Ecto neural progenitor cell (in vitro differentiated cells): ENCODE results near the gene KIDINS220.

Experiments
- DNase-seq: peaks from one replicate; pipeline ENCODE4 v3.0.0-alpha.2; 2018; ENCODE audit warnings: low spot score

The KIDINS220 gene

GRCh38 chr2:8805278-8806210 lies 31.9 kb downstream of the KIDINS220 start:
- DNase-seq: no peak

DNA sequence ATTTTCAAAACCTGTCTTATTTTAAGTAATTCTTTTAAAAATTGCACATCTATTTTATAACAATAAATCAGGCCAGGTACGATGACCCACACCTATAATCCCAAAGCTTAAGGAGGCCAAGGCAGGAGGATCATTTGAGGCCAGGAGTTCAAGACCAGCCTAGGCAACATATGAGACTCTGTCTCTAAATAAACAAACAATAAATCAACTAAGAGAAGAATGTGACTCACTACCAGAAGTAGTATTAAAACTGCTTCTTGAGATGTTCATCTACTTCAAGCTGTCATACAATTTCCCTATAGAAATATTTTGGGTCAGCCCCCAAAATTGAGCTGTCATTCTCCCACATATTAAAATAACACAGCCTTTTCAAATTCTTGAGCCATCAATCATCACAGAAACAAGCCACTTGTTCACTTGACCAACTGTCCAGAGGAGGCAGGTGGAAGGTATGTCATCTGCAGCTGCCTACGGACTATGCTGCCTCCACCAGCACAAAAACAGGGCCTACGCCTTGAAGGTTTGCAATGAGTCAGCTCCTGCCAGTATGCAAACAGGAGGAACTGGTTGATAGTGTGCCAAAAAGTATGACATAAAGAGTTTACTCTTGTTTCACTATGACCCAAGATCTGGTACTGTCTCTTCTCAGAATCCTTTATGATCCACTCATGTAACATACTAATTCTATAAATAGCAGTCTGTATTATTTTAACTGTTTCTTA lies 33.6 kb downstream of the KIDINS220 start:
- no peak for DNase-seq

DNA sequence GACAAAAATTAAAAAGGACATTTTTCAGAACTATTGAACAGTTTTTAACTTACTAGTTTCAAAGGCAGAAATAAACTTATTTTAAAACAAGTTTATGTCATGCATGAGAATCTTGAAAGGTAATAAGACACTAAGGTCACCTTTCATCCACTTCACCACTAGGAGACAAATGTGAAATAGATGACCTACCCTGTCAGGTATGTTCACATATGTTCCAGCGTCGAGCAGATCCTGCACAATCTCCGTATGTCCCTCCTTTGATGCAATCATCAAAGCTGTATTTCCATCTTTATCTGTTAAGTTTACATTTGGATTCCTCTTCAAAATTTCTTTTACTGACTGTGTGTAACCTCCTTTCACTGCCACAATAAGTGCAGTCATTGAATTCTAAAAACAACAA lies 34.7 kb downstream of the KIDINS220 start:
- DNase-seq: no peak

DNA sequence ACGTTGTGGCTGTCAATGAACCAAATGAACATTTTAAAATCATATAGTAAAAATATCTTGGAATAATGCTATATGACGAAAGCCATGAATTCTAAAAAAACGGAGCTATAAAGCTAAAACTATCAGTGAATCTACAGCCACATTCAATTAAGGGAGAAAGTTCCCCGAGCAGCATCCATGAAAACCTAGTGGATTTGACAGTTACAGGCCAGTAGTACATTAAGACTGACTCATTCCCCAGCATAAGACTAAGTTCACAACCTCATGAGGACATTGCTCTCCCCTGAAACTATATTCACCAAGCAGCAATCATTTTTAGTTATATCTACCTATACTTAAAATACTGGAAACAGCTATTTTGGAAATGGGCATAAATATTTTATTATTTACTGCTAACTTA lies 36.6 kb downstream of the KIDINS220 start:
- DNase-seq: no peak

DNA sequence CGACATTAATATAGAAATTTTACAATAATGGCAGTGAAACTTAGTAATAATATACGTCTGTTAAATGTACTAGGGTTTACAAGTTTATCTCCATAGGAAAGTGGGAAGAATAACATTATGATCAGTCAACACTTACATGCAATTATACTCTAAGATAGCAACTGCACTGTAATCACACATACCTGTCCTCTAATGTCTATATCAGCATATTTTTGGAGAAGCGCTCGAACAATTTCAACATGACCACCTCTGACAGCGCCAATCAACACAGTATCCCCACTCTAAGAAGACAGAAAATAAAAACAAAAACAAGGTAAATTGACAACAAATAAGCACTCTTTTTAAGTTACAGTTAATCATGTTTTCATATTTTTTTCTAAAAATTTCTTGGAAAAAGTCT lies 37.2 kb downstream of the KIDINS220 start:
- no peak for DNase-seq

GRCh38 chr2:8799004-8799403 lies 38.4 kb downstream of the KIDINS220 start:
- DNase-seq: no peak

GRCh38 chr2:8798393-8798792 lies 39.0 kb downstream of the KIDINS220 start:
- no peak for DNase-seq

DNA sequence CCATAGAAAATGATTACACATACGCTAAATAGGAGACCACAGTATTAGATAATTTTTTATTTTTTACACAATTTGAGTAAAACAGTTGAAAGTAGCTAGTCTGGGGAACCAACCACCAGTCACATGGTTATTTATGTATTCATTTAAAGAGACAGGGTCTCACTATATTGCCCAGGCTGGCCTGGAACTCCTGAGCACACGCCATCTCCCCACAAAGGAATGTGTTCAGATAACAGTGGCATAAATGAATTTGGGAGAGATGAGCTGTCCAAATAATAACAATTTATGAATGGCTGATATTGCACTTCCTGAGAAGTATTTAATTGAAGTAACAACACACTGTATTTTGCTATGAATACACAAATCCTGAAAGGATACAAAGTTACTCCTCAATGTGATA lies 39.7 kb downstream of the KIDINS220 start:
- DNase-seq: no peak

DNA sequence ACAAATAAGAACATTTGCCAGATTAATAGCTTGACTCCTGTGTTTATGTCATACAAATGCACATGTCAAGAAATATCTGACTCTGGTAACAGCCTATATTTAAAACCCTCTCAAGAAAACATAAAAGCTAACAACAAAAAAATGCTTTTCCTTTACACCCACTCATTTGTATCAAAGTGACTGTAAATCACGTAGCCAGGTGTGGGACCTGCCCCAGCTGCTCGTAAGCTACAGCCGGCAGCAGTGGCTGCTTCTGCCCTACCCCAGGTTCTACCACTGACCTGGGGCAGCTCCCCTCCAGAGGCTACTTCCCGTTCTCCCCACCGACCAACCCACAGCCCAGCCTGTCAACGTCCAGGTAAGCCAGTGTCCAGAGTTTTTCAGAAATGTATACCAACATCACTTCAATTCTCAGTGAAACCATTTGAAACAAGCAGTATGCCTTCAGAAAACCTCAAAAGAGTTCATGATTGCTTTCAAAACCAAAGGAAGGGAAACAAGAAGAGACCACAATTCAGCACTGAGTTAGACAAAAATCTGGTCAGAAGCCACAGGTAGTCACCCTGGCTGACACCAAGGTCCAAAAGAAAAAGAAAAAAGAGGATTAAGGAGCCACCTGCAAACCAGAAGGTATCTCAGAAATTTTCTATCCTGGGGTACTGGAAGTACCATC lies 40.4 kb downstream of the KIDINS220 start:
- no peak for DNase-seq

GRCh38 chr2:8796315-8796848 lies 41.0 kb downstream of the KIDINS220 start:
- DNase-seq: no peak

DNA sequence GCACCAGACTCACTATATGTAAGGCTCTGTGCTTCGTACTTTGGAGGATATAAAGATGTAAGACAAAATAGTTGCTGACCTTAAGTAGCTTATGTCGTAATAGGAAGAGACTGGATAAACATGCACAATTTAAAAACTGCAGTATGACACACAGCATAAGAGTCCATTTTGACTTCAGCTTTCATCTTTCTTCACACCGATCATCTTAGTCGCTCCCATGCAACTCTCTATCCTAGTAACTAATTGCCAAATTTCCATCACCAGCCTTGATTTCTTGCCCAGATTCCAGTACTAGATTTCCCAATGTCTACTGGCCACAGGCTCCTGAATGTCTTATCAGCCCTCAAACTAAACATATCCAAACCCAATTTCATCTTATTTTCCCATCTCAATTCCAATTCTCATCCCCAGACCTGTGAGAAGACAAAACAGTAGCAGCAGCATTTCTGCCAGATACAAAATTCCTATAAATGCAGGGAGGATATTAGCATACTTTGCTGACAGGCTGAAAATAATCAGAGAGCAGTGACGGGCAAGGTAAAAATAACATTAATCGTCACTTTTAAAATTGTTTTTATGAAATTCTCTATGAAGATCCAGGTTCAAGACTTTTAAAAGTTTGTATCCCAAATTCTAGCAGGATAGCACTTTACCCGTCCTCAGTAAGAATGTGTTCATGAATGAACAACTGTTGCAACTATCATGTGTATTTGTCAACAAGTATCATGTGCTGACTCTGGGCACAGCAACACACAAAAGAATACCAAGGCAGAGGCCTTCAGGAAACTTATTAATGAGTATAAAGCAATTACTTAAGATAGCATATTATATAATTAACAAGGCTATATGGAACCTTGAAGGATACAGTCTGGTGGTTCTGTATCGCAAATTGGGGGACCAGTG lies 42.2 kb downstream of the KIDINS220 start:
- DNase-seq: no peak

DNA sequence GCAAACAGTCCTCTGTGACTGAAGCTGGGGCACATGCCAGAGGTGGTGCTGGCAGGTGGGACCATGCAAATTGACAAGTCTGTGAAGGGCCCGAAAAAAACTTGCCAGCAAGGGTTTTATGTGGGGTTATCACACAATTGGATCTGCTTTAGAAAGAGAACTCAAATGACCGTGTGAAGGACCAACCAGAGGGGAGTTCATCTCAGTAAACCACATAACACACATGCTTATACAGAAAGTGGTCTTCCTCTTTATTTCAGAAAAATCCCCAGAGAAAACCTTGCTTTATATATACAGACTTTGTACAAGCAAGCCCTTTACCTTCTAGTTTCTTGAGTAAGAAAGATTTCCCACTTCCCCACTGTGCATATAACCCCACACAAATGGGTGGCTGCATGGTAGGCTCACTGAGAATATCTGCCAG lies 46.7 kb downstream of the KIDINS220 start:
- no peak for DNase-seq

GRCh38 chr2:8786463-8786862 lies 51.0 kb downstream of the KIDINS220 start:
- DNase-seq: no peak

- DNase-seq: no peak
Observed at GRCh38 chr2:8779795-8780671, 57.4 kb downstream of the KIDINS220 start.

DNA sequence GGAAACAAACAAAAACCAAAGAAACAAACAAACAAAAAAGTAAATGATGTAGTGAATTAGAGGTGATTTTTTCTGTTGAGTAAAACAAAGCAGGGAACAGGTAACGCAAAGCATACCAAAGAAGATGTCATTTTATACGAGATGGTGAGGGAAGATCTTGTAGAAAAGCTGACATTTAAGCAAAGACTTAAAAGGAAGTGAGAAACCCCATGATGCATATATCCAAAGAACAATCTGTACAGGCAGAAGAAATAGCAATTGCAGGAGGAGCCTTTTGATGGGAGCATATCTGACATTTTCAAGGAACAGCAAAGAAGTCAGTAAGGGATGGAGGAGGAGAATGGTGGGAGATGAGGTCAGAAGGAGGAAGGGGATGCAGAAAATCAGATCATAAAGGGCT lies 63.0 kb downstream of the KIDINS220 start:
- no peak for DNase-seq

DNA sequence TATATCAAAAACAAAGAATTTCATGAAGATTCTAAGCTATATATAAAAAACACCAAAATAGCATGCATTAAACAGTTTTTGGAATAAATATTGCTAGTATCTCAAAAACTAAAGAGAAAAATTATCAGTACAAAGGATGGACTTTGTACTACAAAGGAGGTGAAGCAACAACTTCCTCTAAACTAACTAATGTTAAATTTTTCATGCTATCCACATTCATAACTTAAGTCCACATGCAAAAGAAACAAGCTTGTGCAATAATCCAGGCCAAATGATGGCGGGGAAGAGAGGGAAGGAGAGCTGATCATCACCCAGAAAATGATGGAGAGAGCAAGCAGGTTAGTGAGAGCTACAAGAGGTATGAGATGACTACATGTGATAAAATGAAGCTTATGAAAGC lies 70.1 kb downstream of the KIDINS220 start:
- no peak for DNase-seq

DNA sequence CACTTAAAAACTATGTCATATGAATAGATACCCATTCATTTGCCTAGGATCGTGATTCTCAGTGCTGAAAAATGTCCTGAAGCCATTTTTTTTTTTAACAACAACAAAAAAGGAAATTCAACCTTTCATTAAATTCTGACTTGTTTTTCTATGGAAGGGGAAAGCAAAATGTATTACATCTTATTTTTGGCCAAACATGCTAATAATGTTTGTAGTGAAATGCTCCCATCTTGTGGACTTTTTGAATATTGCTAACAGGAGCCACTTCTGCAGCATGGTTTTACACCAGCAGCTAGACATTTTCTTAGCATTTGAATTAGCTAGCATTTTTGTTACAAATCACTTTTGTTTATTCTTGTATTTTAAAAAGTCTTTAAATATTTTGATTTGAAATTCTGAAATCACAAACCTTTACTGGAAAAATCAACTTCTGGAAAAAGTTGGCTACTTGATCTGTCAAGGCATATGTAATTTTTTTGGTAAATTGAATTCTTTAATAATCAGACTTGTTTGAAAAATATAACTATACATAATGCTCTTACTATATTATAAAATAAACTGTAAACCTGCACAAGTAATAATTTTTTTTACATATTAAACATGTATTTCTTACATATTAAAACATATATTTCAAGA lies 75.8 kb downstream of the KIDINS220 start:
- DNase-seq: no peak

DNA sequence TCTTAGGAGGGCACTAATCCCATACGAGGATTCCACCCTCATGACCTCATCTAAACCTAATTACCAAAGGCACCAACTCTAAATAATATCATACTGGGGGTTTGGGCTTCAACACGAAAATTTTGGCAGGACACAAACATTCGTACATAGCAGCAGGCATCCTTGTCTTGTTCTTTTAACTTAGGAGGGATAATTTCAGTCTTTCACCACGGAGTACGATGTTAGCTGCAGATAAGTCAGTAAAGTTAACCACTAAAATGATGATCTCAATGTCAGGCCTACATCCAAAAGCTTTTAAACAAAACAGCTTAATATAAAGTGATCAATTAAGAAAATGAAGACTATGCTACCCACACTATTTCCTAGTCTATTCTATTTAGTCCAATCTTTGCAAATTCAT lies 80.7 kb downstream of the KIDINS220 start:
- DNase-seq: no peak

DNA sequence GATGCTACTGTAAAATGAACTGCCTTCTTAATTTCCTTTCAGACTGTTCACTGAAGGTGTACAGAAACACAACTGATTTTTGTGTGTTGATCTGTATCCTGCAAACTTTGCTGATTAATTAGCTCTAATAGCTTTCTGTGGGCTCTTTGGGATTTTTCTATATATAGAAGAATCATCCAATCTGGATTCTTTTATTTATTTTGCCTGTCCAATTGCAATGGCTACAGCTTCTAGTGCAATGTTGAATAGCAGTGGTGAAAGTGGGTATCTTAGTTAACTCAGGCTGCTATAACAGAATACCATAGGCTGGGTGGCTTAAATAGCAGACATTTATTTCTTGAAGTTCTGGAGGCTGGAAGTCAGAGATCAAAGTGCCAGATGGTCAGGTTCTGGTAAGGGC lies 81.2 kb downstream of the KIDINS220 start:
- DNase-seq: no peak
